ENCODE data around the gene SORL1.

Gene SORL1

GRCh38 chr11:121654843-121655536 lies 202.9 kb downstream of the SORL1 start:
- Histone ChIP-seq H3K9me3 (ENCODE audit: control insufficient read depth, insufficient read depth, low read length) (peaks cover 9% of the 10 kb centered on the region; the same call in 1 of the 2 replicates), H3K4me3 (ENCODE audit: low read depth, low read length) (peak overlapping the region; percentile 66), H3K27me3 (ENCODE audit: control insufficient read depth, insufficient read depth, low read length) (peaks cover 8% of the 10 kb centered on the region; the same call in 1 of the 2 replicates), H3K4me1 (ENCODE audit: control insufficient read depth, insufficient read depth, low read length) (peaks cover 38% of the 10 kb centered on the region), H3K27ac (ENCODE audit: low read depth, low read length) (peak overlapping the region; percentile 48), H3K9ac (ENCODE audit: low read depth, low read length) (peak overlapping the region; percentile 75), H3K36me3 (ENCODE audit: control insufficient read depth, insufficient read depth, low read length) (no peaks in the 10 kb centered on the region)

- Histone ChIP-seq H3K9me3 (ENCODE audit: control insufficient read depth, insufficient read depth, low read length) (peaks cover 9% of the 10 kb centered on the region; the same call in 1 of the 2 replicates), H3K27ac (ENCODE audit: low read depth, low read length) (peak overlapping the region; percentile 79), H3K9ac (ENCODE audit: low read depth, low read length) (peak overlapping the region; percentile 75), H3K27me3 (ENCODE audit: control insufficient read depth, insufficient read depth, low read length) (peaks cover 8% of the 10 kb centered on the region; the same call in 1 of the 2 replicates), H3K36me3 (ENCODE audit: control insufficient read depth, insufficient read depth, low read length) (no peaks in the 10 kb centered on the region), H3K4me1 (ENCODE audit: control insufficient read depth, insufficient read depth, low read length) (peaks cover 38% of the 10 kb centered on the region), H3K4me3 (ENCODE audit: low read depth, low read length) (peak overlapping the region; percentile 66)
Measured at GRCh38 chr11:121655537-121656327, 203.6 kb downstream of the SORL1 start.

- Histone ChIP-seq H3K36me3 (ENCODE audit: control insufficient read depth, insufficient read depth, low read length) (no peaks in the 10 kb centered on the region), H3K27me3 (ENCODE audit: control insufficient read depth, insufficient read depth, low read length) (peaks cover 8% of the 10 kb centered on the region; the same call in 1 of the 2 replicates), H3K27ac (ENCODE audit: low read depth, low read length) (no peak overlapping the region), H3K4me1 (ENCODE audit: control insufficient read depth, insufficient read depth, low read length) (peaks cover 38% of the 10 kb centered on the region), H3K9ac (ENCODE audit: low read depth, low read length) (no peak overlapping the region), H3K9me3 (ENCODE audit: control insufficient read depth, insufficient read depth, low read length) (peaks cover 9% of the 10 kb centered on the region; the same call in 1 of the 2 replicates), H3K4me3 (ENCODE audit: low read depth, low read length) (no peak overlapping the region)
Measured at GRCh38 chr11:121656328-121657090, 204.4 kb downstream of the SORL1 start.

DNA sequence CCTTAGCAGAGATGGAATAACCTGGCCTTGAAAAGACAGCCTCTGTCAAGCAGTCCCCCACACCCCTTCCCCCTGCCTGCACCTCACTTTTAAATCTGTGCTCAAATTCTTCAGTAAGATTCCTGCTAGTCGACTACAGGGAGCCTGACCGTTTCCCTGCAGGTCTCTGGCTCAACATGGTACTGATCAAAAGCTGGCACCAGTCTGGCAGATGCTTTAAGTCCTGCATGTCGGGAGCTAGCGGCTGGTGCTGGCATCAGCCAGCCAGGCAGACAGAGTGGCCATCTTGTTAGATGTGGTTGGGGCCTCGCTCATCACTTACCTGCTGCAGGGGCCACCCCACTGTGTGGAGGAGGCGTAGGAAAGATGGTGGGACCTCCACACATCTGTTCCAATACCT lies 205.0 kb downstream of the SORL1 start:
- Histone ChIP-seq H3K9ac (ENCODE audit: low read depth, low read length) (no peak overlapping the region), H3K4me1 (ENCODE audit: control insufficient read depth, insufficient read depth, low read length) (peaks cover 38% of the 10 kb centered on the region), H3K27me3 (ENCODE audit: control insufficient read depth, insufficient read depth, low read length) (peaks cover 8% of the 10 kb centered on the region; the same call in 1 of the 2 replicates), H3K4me3 (ENCODE audit: low read depth, low read length) (no peak overlapping the region), H3K9me3 (ENCODE audit: control insufficient read depth, insufficient read depth, low read length) (peaks cover 9% of the 10 kb centered on the region; the same call in 1 of the 2 replicates), H3K27ac (ENCODE audit: low read depth, low read length) (no peak overlapping the region), H3K36me3 (ENCODE audit: control insufficient read depth, insufficient read depth, low read length) (no peaks in the 10 kb centered on the region)

DNA sequence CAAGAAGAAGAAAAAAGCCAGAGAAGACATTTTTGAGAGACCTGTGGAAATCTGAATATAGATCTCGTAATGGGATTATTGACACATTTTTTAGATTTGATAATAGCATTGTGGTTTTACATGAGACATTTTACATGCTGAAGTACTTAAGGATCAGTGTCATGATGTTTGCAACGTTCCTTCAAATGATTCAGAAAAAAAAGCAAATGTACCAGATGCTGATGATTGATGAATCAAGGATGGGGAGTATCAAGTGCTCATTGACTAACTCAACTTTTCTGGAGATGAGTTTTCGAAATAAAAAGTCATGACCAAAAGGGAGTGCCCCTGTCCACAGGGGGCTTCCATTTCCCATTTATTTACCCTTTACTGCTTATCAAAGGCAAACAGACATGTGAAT lies 207.7 kb downstream of the SORL1 start:
- Histone ChIP-seq H3K36me3 (ENCODE audit: control insufficient read depth, insufficient read depth, low read length) (no peaks in the 10 kb centered on the region), H3K4me1 (ENCODE audit: control insufficient read depth, insufficient read depth, low read length) (peaks cover 13% of the 10 kb centered on the region), H3K9ac (ENCODE audit: low read depth, low read length) (no peak overlapping the region), H3K4me3 (ENCODE audit: low read depth, low read length) (no peak overlapping the region), H3K27ac (ENCODE audit: low read depth, low read length) (no peak overlapping the region), H3K27me3 (ENCODE audit: control insufficient read depth, insufficient read depth, low read length) (no peaks in the 10 kb centered on the region), H3K9me3 (ENCODE audit: control insufficient read depth, insufficient read depth, low read length) (peaks cover 9% of the 10 kb centered on the region; the same call in 1 of the 2 replicates)

DNA sequence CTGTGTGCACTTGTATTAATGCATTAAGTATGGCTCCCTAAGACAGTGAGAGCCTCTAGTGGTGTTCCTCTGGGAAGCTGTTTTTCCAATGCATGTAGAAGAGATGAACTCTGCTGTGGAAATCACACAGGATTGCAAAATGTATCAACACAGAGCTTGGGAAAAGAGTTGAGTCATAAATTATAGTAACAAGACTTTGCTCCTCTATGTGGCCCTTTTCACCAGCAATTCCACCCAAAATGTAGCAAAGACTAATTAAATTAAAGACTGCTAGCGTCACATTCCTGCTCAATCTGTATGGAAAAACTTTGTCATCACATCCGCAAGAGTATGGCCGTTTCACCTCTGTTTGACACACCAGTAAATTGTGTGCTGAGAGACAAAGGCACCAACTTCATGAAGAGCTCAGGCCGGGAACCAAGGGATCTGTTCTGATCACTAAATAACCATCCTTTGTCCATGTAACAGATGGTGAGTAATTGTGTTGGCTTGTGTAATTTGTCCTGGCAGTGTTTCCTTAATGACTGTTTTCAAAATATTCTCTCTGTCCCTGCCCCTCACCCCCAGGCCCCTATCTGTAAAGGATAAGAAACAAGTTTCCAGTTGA lies 209.9 kb downstream of the SORL1 start:
- Histone ChIP-seq H3K4me1 (ENCODE audit: control insufficient read depth, insufficient read depth, low read length) (no peaks in the 10 kb centered on the region), H3K4me3 (ENCODE audit: low read depth, low read length) (no peak overlapping the region), H3K9ac (ENCODE audit: low read depth, low read length) (no peak overlapping the region), H3K27ac (ENCODE audit: low read depth, low read length) (no peak overlapping the region), H3K36me3 (ENCODE audit: control insufficient read depth, insufficient read depth, low read length) (no peaks in the 10 kb centered on the region), H3K9me3 (ENCODE audit: control insufficient read depth, insufficient read depth, low read length) (peaks cover 9% of the 10 kb centered on the region; the same call in 1 of the 2 replicates), H3K27me3 (ENCODE audit: control insufficient read depth, insufficient read depth, low read length) (no peaks in the 10 kb centered on the region)

DNA sequence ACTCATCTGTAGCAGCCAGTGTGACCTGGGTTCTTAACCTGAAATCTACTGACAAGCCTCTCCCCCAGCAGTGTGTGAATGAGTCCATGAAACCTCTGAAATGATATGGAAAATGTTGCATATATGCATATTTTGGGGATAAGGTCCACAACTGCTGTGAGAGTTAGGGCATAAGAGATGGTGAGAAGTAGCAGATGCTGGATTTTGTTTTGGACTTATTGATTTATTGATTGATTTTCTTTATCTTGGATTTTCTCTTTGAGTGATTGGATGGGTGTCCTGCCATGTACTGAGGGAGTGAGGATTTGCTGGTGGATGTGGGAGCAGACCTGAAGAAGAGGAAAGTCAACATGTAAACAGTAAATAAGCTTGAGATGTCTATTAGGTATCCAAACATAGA lies 212.0 kb downstream of the SORL1 start:
- H3K27me3 ChIP-seq (ENCODE audit: control insufficient read depth, insufficient read depth, low read length): no peaks in the 10 kb centered on the region
- no peak overlapping the region for H3K27ac ChIP-seq (ENCODE audit: low read depth, low read length)
- H3K9me3 ChIP-seq (ENCODE audit: control insufficient read depth, insufficient read depth, low read length): no peaks in the 10 kb centered on the region
- H3K4me1 ChIP-seq (ENCODE audit: control insufficient read depth, insufficient read depth, low read length): no peaks in the 10 kb centered on the region
- H3K4me3 ChIP-seq (ENCODE audit: low read depth, low read length): no peak overlapping the region
- H3K36me3 ChIP-seq (ENCODE audit: control insufficient read depth, insufficient read depth, low read length): no peaks in the 10 kb centered on the region
- H3K9ac ChIP-seq (ENCODE audit: low read depth, low read length): no peak overlapping the region

GRCh38 chr11:121665206-121665838 lies 213.2 kb downstream of the SORL1 start:
- no peak overlapping the region for H3K9ac ChIP-seq (ENCODE audit: low read depth, low read length)
- no peak overlapping the region for H3K4me3 ChIP-seq (ENCODE audit: low read depth, low read length)
- H3K9me3 ChIP-seq (ENCODE audit: control insufficient read depth, insufficient read depth, low read length): no peaks in the 10 kb centered on the region
- H3K36me3 ChIP-seq (ENCODE audit: control insufficient read depth, insufficient read depth, low read length): no peaks in the 10 kb centered on the region
- no peaks in the 10 kb centered on the region for H3K27me3 ChIP-seq (ENCODE audit: control insufficient read depth, insufficient read depth, low read length)
- H3K27ac ChIP-seq (ENCODE audit: low read depth, low read length): no peak overlapping the region
- H3K4me1 ChIP-seq (ENCODE audit: control insufficient read depth, insufficient read depth, low read length): no peaks in the 10 kb centered on the region

DNA sequence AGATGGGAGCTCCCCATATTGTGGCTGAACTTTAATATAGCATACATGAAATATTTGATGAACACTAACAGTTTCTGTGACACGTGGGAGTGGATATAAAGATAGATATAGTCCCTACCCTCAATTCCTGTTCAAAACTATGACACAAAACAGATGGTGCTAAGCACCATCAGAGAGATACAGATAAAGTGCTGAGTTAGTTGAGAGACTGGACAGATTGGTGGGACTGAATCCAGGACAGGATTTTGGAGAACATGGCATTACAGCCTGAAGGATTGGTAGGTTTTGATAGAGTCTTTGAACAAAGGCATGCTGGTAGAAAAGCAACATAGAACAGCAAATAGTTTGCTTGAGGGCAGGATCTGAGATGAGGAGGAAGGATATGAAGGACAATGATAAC lies 215.7 kb downstream of the SORL1 start:
- Histone ChIP-seq H3K9me3 (ENCODE audit: control insufficient read depth, insufficient read depth, low read length) (no peaks in the 10 kb centered on the region), H3K9ac (ENCODE audit: low read depth, low read length) (no peak overlapping the region), H3K36me3 (ENCODE audit: control insufficient read depth, insufficient read depth, low read length) (no peaks in the 10 kb centered on the region), H3K27ac (ENCODE audit: low read depth, low read length) (no peak overlapping the region), H3K27me3 (ENCODE audit: control insufficient read depth, insufficient read depth, low read length) (no peaks in the 10 kb centered on the region), H3K4me1 (ENCODE audit: control insufficient read depth, insufficient read depth, low read length) (peaks cover 4% of the 10 kb centered on the region; the same call in 1 of the 2 replicates), H3K4me3 (ENCODE audit: low read depth, low read length) (no peak overlapping the region)

DNA sequence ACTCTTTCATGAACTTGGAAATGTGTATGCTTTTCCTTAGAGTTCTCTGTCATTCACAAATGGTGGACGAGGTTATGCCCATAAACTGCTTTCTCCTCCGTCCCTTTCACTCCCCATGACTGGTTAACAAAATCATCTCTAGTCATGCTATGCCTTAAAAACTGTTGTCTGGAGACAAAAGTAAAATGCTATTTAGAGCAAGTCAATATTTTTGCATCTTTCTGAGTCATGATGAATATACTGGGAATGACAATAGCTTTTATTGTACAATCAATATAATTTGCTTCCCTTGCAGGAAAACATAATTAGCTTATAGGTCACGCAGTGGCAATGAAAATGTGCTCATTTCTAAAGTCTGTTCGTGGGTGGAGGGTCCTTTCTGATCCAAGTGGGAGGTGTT lies 217.3 kb downstream of the SORL1 start:
- Histone ChIP-seq H3K27ac (ENCODE audit: low read depth, low read length) (no peak overlapping the region), H3K27me3 (ENCODE audit: control insufficient read depth, insufficient read depth, low read length) (no peaks in the 10 kb centered on the region), H3K9ac (ENCODE audit: low read depth, low read length) (no peak overlapping the region), H3K9me3 (ENCODE audit: control insufficient read depth, insufficient read depth, low read length) (no peaks in the 10 kb centered on the region), H3K36me3 (ENCODE audit: control insufficient read depth, insufficient read depth, low read length) (no peaks in the 10 kb centered on the region), H3K4me1 (ENCODE audit: control insufficient read depth, insufficient read depth, low read length) (peaks cover 4% of the 10 kb centered on the region; the same call in 1 of the 2 replicates), H3K4me3 (ENCODE audit: low read depth, low read length) (no peak overlapping the region)

Data from HUES48 (cell line).